Measurements from ENCODE around the gene SEC14L1.
"Not testable (repeated sequence)": the region's sequence is repeated elsewhere in the genome, so short reads cannot be mapped to it uniquely, and the experiment has no call there.

SEC14L1 gene

GRCh38 chr17:77153999-77154586 lies 13.3 kb downstream of the SEC14L1 start:
- H3K4me3 ChIP-seq (ENCODE audit: low read length) = no peak overlapping the region
- no peak for DNase-seq (ENCODE audit: low read depth)
- TF ChIP-seq CTCF (IDR thresholded peaks at IDR 0.05; ENCODE audit: insufficient read depth, low read depth, low read length, missing control alignments) = no peak

DNA sequence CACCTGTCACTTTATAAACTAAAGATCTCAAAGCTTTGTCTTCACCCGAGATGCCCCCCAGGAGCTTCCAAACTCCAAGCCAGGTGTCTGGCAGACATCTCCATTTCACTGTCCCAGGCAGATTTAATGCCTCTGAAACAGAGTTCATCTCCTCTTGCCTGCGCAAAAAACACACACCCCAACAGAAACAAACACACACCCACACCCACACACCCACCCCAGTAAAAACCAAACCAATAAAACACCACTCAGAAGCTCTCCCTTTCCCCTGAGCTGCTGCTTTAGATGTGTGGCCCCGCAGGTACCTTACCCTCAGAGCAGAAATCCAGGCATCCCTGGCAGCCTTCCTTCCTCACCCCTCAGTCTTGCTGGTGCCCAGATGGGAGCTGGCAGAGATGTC lies 14.4 kb downstream of the SEC14L1 start:
- no peak for DNase-seq (ENCODE audit: low read depth)
- no peak overlapping the region for H3K4me3 ChIP-seq (ENCODE audit: low read length)
- no peak for TF ChIP-seq CTCF (IDR thresholded peaks at IDR 0.05; ENCODE audit: insufficient read depth, low read depth, low read length, missing control alignments)

- DNase-seq (ENCODE audit: low read depth); H3K4me3 ChIP-seq (ENCODE audit: low read length): not testable (repeated sequence)
Observed at GRCh38 chr17:77157766-77158165, 17.0 kb downstream of the SEC14L1 start.

GRCh38 chr17:77160091-77160874 lies 19.5 kb downstream of the SEC14L1 start:
- no peak for DNase-seq (ENCODE audit: low read depth)
- no peak for TF ChIP-seq CTCF (IDR thresholded peaks at IDR 0.05; ENCODE audit: insufficient read depth, low read depth, low read length, missing control alignments)
- H3K4me3 ChIP-seq (ENCODE audit: low read length) = no peak overlapping the region

GRCh38 chr17:77160875-77161530 lies 20.2 kb downstream of the SEC14L1 start:
- H3K4me3 ChIP-seq (ENCODE audit: low read length) = no peak overlapping the region
- TF ChIP-seq CTCF (IDR thresholded peaks at IDR 0.05; ENCODE audit: insufficient read depth, low read depth, low read length, missing control alignments) = no peak
- DNase-seq (ENCODE audit: low read depth) = no peak

DNA sequence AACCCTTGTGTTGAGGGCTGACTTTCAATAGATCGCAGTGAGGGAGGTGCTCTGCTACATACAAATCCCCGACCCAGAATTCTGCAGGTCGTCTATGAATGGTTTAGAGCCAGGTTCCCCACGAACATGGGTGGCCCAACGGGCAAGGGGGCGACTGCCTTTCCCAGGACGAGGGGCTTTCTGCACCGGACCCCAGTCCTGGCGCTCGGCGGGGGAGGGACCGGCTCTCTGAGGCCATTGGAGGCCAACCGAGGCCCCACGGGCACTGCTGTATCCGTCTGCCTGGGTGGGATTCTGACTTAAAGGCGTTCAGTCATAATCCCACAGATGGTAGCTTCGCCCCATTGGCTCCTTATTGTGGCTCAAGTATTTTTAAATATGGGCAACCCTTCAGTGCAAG lies 21.2 kb downstream of the SEC14L1 start:
- no peak for TF ChIP-seq CTCF (IDR thresholded peaks at IDR 0.05; ENCODE audit: insufficient read depth, low read depth, low read length, missing control alignments)
- H3K4me3 ChIP-seq (ENCODE audit: low read length) = no peak overlapping the region
- no peak for DNase-seq (ENCODE audit: low read depth)

GRCh38 chr17:77163001-77163400 lies 22.2 kb downstream of the SEC14L1 start:
- TF ChIP-seq CTCF (IDR thresholded peaks at IDR 0.05; ENCODE audit: insufficient read depth, low read depth, low read length, missing control alignments) = no peak
- DNase-seq (ENCODE audit: low read depth) = no peak
- no peak overlapping the region for H3K4me3 ChIP-seq (ENCODE audit: low read length)
